GM04503 (cell line): ENCODE measurements around the gene TYMP.

ENCODE experiments used
- DNase-seq: peaks from one replicate; pipeline ENCODE4 v3.0.0-alpha.2; 2012; ENCODE audit warnings: low read depth

Gene TYMP

GRCh38 chr22:50483556-50483955 lies 46.3 kb downstream of the TYMP start:
- DNase-seq: no peak

DNA sequence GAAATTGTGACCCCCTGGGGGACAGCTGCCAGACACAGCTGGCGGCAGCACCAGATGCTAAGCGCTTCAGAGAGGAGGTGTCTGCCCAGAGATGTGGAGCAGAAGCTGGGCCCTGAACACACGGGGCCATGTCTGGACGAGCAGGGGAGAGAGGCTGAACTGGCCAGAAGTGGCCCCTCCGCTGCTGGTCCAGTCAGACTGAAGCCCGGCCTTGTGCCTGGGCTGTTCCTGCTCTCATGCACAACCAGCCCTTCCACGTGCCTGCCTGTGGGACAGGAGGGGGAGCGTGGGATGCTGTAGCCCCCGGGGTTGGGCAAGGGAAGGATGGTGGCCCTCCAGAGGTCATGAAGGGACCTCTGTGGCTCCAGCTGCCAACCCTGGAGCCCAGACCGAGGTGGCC lies 46.7 kb downstream of the TYMP start:
- no peak for DNase-seq

DNA sequence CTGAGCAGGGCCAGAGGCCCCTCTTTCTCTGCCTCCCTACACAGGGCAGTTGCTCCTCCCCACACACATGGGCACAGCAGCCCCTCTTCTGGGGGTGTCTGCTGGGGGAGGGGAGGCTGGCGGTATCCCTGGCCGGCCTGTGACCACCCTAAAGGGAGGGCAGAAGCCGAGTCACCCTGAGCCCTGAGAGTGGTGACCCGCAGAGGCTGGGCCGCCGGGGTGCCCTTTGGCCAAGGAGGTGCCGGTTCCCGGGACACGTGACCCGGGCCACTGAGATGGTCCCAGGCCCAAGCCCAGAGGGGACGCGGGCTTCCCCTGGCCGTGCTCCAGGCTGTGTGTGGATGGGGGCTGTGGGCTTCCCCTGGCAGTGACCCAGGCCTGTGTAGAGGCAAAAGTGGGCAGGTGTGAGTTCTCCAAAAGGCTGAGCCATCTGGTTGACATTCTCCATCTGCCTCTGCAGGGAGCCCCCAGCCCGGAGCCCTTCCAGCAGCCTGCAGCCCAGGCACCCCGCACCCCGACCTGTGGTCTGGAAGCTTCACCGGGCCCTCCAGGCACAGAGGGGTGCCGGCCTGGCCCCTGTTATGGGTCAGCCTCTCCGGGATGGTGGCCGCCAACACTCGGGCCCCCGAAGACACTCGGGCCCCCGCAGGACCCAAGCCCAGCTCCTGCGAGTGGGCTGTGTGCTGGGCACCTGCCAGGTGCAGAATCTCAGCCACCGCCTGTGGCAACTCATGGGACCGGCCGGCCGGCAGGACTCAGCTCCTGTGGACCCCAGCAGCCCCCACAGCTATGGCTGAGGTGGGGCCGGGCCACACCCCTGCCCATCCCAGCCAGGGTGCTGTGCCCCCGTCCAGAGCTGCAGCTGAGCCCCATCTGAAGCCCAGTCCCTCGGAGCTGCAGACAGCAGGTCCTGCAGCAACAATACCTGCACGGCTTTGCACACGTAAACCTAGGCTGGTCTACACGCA lies 47.4 kb downstream of the TYMP start:
- DNase-seq: no peak

GRCh38 chr22:50481440-50482106 lies 48.2 kb downstream of the TYMP start, which contains the start of gene ADM2:
Gene ADM2, plus strand, starts transcription at chr22:50481543. Its CDS starts 305 bp downstream, at chr22:50481848.
- DNase-seq: no peak

DNA sequence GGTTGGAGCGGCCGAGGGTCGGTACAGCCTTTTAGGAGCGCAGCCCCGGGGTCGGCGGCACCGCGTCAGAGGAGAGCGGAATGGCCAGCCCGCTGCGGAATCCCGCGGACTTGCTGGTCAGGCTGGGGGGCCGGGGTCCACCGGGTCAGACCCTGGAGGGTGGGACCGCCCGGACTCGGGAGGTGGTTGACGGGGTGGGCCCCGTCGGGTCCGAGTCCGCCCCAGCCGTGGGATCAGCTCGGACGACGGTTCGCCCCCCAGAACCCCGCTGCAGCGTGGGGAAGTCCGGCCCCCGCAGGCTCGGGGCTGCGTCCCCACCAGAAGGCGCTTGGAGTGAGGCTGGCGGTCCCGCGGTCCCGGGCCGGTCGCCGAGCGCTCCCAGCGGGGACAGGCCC lies 48.8 kb downstream of the TYMP start:
- DNase-seq: no peak

- no peak for DNase-seq
Observed at GRCh38 chr22:50479721-50480120, 50.1 kb downstream of the TYMP start.

- no peak for DNase-seq
Observed at GRCh38 chr22:50477923-50478322, 51.9 kb downstream of the TYMP start.

GRCh38 chr22:50476868-50477267 lies 52.9 kb downstream of the TYMP start:
- DNase-seq: no peak
